Fibroblast of villous mesenchyme (primary cell): Measurements from ENCODE around the gene C20orf141. TPM values are rescaled to one million over a fixed set of nuclear protein-coding genes. Genes with fewer than 3 reads are reported as not detected.
"Not testable (repeated sequence)": the region's sequence is repeated elsewhere in the genome, so short reads cannot be mapped to it uniquely, and the experiment has no call there.

Experiments
- DNase-seq: peaks from one replicate; pipeline ENCODE4 v3.0.0-alpha.2; 2010; ENCODE audit warnings: low read depth
- H3K4me3 ChIP-seq: 2 replicates; pipeline ENCODE4 v1.5.1; 2011; ENCODE audit warnings: low read depth, mild to moderate bottlenecking, low read length
- total RNA-seq: library from RNA; depleted of rRNA; stranded (reverse); fragments of >200 nt; gene quantifications from 2 replicates; pipeline ENCODE4 v1.2.3, GENCODE V29; 2012
- TF ChIP-seq, protein P1 (sequence below): IDR thresholded peaks from 2 replicates; pipeline ENCODE4 v1.5.1; 2012; ENCODE audit warnings: low read depth, mild to moderate bottlenecking, low read length; ENCODE audit not compliant: insufficient read depth

C20orf141 gene
- total RNA-seq, 1 donor, result not detected

DNA sequence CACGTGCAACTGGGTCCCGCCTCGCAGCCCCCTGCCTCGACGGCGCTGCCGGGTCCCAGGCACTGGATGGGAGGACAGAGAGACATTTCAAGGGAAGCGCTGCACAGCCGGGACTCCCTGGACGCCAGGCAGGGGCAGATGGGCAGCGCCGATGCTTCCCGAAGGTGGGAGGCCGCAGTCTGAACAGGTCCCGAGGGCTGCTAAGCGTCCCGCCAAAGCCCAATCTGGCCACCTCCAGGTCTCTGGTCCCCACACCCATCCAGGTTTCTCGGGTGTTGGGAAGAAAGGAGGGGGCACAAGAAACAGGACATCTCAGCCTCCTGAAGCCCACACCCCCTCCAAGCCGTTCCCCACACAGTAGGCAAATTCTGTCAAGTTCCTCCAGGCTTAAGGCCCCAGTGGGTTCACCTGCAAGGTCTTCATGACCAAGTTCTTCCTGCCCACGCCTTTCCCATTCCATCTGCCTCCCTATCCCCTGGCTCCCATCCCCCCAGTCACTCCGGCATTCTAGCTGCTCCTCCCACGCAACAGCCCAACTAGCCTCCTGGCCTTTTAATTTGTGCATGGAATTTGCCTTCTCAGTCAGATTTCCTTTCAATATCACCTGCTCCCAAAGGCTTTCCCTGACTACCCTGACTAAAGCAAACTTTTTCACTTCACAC lies 9.0 kb upstream of the C20orf141 start:
- DNase-seq, result no peak
- TF ChIP-seq, protein P1, sequence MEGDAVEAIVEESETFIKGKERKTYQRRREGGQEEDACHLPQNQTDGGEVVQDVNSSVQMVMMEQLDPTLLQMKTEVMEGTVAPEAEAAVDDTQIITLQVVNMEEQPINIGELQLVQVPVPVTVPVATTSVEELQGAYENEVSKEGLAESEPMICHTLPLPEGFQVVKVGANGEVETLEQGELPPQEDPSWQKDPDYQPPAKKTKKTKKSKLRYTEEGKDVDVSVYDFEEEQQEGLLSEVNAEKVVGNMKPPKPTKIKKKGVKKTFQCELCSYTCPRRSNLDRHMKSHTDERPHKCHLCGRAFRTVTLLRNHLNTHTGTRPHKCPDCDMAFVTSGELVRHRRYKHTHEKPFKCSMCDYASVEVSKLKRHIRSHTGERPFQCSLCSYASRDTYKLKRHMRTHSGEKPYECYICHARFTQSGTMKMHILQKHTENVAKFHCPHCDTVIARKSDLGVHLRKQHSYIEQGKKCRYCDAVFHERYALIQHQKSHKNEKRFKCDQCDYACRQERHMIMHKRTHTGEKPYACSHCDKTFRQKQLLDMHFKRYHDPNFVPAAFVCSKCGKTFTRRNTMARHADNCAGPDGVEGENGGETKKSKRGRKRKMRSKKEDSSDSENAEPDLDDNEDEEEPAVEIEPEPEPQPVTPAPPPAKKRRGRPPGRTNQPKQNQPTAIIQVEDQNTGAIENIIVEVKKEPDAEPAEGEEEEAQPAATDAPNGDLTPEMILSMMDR, result no peak
- no peak overlapping the region for H3K4me3 ChIP-seq

DNA sequence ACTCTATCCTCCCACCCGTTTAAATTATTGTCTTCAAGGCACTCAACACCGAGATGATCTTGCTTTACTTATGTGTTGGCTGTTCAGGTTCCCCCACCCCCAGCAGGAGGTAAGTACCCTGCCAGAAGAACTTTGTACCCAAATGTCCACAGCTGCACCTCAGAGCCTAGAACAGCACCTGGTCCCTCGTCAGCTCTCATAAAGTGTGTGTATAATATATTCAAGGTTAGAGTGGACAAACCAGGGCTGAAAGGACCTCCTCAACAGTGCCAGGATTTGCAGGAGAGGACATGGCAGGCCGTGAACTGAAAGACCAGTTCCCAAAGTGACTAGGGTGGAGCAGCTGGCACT lies 8.5 kb upstream of the C20orf141 start:
- TF ChIP-seq, protein P1, result no peak
- no peak overlapping the region for H3K4me3 ChIP-seq
- no peak for DNase-seq

DNA sequence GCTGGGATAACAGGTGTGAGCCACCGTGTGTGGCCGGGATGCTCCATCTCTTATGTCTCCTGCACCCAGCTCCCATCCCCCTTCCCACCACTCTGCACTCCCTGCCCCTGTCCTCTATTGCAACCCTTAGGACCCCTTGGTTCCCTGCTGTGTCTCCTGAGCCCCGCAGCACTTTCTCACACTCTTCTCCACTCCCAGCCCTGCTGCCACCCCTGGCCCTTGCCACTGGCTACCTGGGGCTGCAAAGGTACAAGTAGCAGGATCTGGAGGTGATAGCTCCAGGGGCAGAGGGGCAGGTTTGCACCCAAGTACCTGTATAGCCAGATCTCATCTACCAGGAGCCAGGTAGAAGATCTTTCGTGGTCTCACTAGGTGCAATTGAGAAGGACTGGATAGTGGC lies 7.8 kb upstream of the C20orf141 start:
- TF ChIP-seq, protein P1, result no peak
- no peak for DNase-seq
- no peak overlapping the region for H3K4me3 ChIP-seq

DNA sequence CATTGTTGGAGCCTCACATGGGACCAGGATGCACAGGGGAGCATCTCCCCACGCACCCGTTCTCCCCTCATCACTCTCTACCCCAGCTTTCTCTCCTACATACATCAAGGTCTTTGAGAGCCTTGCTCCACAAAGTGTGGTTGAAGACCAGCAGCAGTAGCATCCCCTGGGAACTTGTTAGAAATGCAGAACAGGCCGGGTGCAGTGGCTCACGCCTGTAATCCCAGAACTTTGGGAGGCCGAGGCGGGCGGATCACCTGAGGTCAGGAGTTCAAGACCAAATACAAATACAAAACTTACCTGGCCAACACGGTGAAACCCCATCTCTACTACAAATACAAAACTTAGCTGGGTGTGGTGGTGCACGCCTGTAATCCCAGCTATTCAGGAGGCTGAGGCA lies 6.9 kb upstream of the C20orf141 start:
- DNase-seq, H3K4me3 ChIP-seq: not testable (repeated sequence)

DNA sequence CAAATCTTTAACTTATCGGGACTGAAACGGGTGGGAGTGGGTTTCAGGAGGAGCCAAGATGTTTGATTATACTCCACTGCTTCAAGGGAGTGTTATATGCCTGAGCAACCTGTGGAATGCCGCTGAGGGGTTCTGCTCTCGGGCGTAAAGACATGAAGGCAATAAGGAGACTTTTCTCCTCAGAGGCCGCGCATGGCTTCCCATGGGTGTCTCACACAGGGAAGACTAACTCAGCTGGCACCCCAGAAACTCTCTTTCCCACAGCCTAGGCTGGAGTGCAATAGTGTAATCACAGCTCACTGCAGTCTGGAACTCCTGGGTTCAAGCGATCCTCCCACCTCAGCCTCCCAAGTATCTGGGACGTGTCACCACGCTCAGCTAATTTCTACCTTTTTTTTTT lies 5.1 kb upstream of the C20orf141 start:
- no peak for DNase-seq
- no peak overlapping the region for H3K4me3 ChIP-seq
- TF ChIP-seq, protein P1, result no peak

DNA sequence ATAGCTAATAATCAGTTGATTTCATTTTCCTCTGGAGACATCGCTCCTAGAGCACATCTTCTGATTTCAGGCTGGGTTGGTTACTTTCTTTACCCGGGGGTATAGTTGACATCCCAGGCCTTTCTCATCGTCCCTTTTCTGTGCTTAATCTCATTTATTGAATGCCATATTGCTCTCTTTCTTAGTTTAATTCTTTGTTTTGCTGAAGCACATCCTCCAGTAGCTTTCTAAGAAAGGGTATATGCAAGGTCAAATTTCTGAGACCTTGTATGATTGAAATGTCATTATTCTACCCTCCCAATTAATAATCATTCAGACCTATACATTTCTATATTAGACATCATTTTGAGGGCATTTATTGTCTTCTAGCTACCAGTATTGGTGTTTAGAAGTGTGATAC lies 2.6 kb upstream of the C20orf141 start:
- TF ChIP-seq, protein P1, result no peak
- no peak overlapping the region for H3K4me3 ChIP-seq
- DNase-seq, result no peak

DNA sequence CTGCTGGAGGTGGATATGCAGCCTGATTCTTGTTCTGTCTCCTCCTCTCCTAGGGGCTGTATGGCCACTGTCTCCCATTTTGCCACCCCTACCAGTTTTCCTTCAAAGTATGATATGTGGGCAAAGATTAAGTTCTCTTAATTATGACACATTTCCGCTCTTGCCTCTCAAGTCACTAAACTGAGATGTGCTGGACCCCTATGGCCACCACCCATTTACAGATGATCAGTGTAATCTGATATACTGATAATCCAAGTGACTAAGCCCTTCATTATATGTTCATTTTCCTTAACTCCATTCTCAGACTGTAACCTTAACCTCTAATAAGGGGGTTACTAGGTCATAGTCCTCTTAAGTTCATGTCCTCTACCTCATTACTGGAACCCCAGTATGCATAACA lies 711 bp upstream of the C20orf141 start:
- DNase-seq, result no peak
- no peak overlapping the region for H3K4me3 ChIP-seq
- TF ChIP-seq, protein P1, result no peak
